Measurements from ENCODE around the gene SLC6A3. TPM values are rescaled to one million over a fixed set of nuclear protein-coding genes. Genes with fewer than 3 reads are reported as not detected.

The SLC6A3 gene
- total RNA-seq (not detected), polyA plus RNA-seq (under 1 TPM in 2 of 3 donors, not detected in 1; under 0.01 to 0.01 TPM)
- long read RNA-seq, donor 1: 0 reads
- long read RNA-seq, donor 2: 0 reads

- 1 to 3% (median 1%) methylated on average over 16 to 52 of the region's 52 CpGs for WGBS, 3 donors
- no peak for ATAC-seq
Measured at GRCh38 chr5:1445313-1445688, at the start of gene SLC6A3. SLC6A3 (minus strand) TSS chr5:1445440; CDS start chr5:1443197, 2,243 bp downstream.

GRCh38 chr5:1493941-1494340 lies 48.7 kb upstream of the SLC6A3 start:
- no peak for ATAC-seq
- H3K27ac ChIP-seq: no peak overlapping the region
- H3K4me3 ChIP-seq: no peak overlapping the region
- no peak for TF ChIP-seq CTCF (IDR thresholded peaks at IDR 0.05)
- H3K4me1 ChIP-seq: no peaks in the 10 kb centered on the region
- no peak for DNase-seq
- intact Hi-C loops (cut with DNase I): no loop called here
- H3K36me3 ChIP-seq (ENCODE audit: insufficient read depth in 1 of 2, low read depth in 1 of 2): peaks cover 0 to 12% of the 10 kb centered on the region in 2 donors
- 77 to 91% (median 85%) methylated on average over 12 of the region's 12 CpGs for WGBS, 3 donors
- no peaks in the 10 kb centered on the region for H3K27me3 ChIP-seq (ENCODE audit: insufficient read depth in 3 of 3, low read length in 2 of 3)
- no peaks in the 10 kb centered on the region for H3K9me3 ChIP-seq

More at GRCh38 chr5:1445313-1445688, at the start of gene SLC6A3:
- DNase-seq: peak; percentile 18 to 52
- intact Hi-C loops (cut with DNase I): no loop called here
- Histone ChIP-seq H3K36me3 (ENCODE audit: insufficient read depth in 1 of 2, low read depth in 1 of 2) (no peaks in the 10 kb centered on the region), H3K27me3 (ENCODE audit: insufficient read depth in 3 of 3, low read length in 2 of 3) (peaks cover 0 to 72% (median 12%) of the 10 kb centered on the region in 3 donors), H3K4me3 (peak within 1 kb of the TSS; percentile 28), H3K9me3 (peaks cover 6% of the 10 kb centered on the region), H3K27ac (no peak within 1 kb of the TSS), H3K4me1 (no peaks in the 10 kb centered on the region)
- TF ChIP-seq CTCF (IDR thresholded peaks at IDR 0.05): no peak

GRCh38 chr5:1493413-1493812 lies 48.2 kb upstream of the SLC6A3 start:
- 91 to 97% (median 94%) methylated on average over 16 of the region's 16 CpGs for WGBS, 3 donors
- intact Hi-C loops (cut with DNase I): no loop called here
- no peak for TF ChIP-seq CTCF (IDR thresholded peaks at IDR 0.05)

GRCh38 chr5:1492757-1493156 lies 47.5 kb upstream of the SLC6A3 start:
- H3K36me3 ChIP-seq (ENCODE audit: insufficient read depth in 1 of 2, low read depth in 1 of 2): peaks cover 0 to 16% of the 10 kb centered on the region in 2 donors
- 85 to 90% (median 88%) methylated on average over 12 of the region's 12 CpGs for WGBS, 3 donors
- intact Hi-C loops (cut with DNase I): no loop called here

More at GRCh38 chr5:1493413-1493812, 48.2 kb upstream of the SLC6A3 start:
- DNase-seq: no peak
- H3K27ac ChIP-seq: no peak overlapping the region
- H3K9me3 ChIP-seq: no peaks in the 10 kb centered on the region
- H3K36me3 ChIP-seq (ENCODE audit: insufficient read depth in 1 of 2, low read depth in 1 of 2): peaks cover 0 to 12% of the 10 kb centered on the region in 2 donors
- H3K27me3 ChIP-seq (ENCODE audit: insufficient read depth in 3 of 3, low read length in 2 of 3): no peaks in the 10 kb centered on the region
- no peaks in the 10 kb centered on the region for H3K4me1 ChIP-seq
- H3K4me3 ChIP-seq: no peak overlapping the region
- no peak for ATAC-seq

More at GRCh38 chr5:1492757-1493156, 47.5 kb upstream of the SLC6A3 start:
- Histone ChIP-seq H3K4me1 (no peaks in the 10 kb centered on the region), H3K27me3 (ENCODE audit: insufficient read depth in 3 of 3, low read length in 2 of 3) (no peaks in the 10 kb centered on the region), H3K4me3 (no peak overlapping the region), H3K9me3 (no peaks in the 10 kb centered on the region), H3K27ac (no peak overlapping the region)
- no peak for TF ChIP-seq CTCF (IDR thresholded peaks at IDR 0.05)
- no peak for DNase-seq
- ATAC-seq: no peak
